NCI-H226 (cell line): ENCODE data around the gene APOE.
"Not testable (repeated sequence)": the region's sequence is repeated elsewhere in the genome, so short reads cannot be mapped to it uniquely, and the experiment has no call there.

Source experiments
- DNase-seq: peaks from one replicate; pipeline ENCODE4 v3.0.0-alpha.2; 2015

APOE gene

GRCh38 chr19:44912854-44913253 is 7.3 kb downstream of the APOE start:
- no peak for DNase-seq

- not testable (repeated sequence) for DNase-seq
Observed at GRCh38 chr19:44913512-44914432, 8.2 kb downstream of the APOE start.

- DNase-seq, result peak; percentile 67
Observed at GRCh38 chr19:44914433-44915206, 9.0 kb downstream of the APOE start, which contains the start of gene APOC1. Gene APOC1, plus strand, starts transcription at chr19:44914608. Its CDS starts 284 bp downstream, at chr19:44914892.

GRCh38 chr19:44924243-44924725 is 18.7 kb downstream of the APOE start:
- DNase-seq, result no peak

GRCh38 chr19:44925114-44925891 is 19.7 kb downstream of the APOE start:
- DNase-seq, result no peak

GRCh38 chr19:44926245-44927077 is 20.9 kb downstream of the APOE start:
- DNase-seq, result not testable (repeated sequence)

GRCh38 chr19:44927746-44928145 is 22.1 kb downstream of the APOE start:
- peak; percentile 33 for DNase-seq

- no peak for DNase-seq
Observed at GRCh38 chr19:44930088-44930487, 24.5 kb downstream of the APOE start.

GRCh38 chr19:44931541-44931940 is 25.9 kb downstream of the APOE start:
- no peak for DNase-seq

GRCh38 chr19:44939668-44940067 is 34.1 kb downstream of the APOE start:
- no peak for DNase-seq

- DNase-seq, result no peak
Observed at GRCh38 chr19:44942067-44942571, 36.5 kb downstream of the APOE start, which contains the start of gene APOC4. Gene APOC4, plus strand, starts transcription at chr19:44942237. Its CDS starts 41 bp downstream, at chr19:44942278.

GRCh38 chr19:44943801-44944249 is 38.2 kb downstream of the APOE start:
- no peak for DNase-seq

- no peak for DNase-seq
Observed at GRCh38 chr19:44947041-44947581, 41.5 kb downstream of the APOE start.

- no peak for DNase-seq
Observed at GRCh38 chr19:44948237-44948636, 42.6 kb downstream of the APOE start.

GRCh38 chr19:44948763-44949374 is 43.3 kb downstream of the APOE start:
- DNase-seq, result no peak

- DNase-seq, result no peak
Observed at GRCh38 chr19:44949550-44949949, 44.0 kb downstream of the APOE start.

- DNase-seq, result peak; percentile 42
Observed at GRCh38 chr19:44951179-44952159, 45.9 kb downstream of the APOE start.

GRCh38 chr19:44954278-44954648 is 48.7 kb downstream of the APOE start:
- no peak for DNase-seq
